ENCODE results near the gene MAP3K2. TPM values are rescaled to one million over a fixed set of nuclear protein-coding genes. Genes with fewer than 3 reads are reported as not detected.
A peak's percentile ranks its signal among the peaks of the same experiment; 100 is the strongest.

The MAP3K2 gene
- total and polyA plus RNA-seq, 4 donors = 5.9 to 46.2 (median 17.0) TPM

DNA sequence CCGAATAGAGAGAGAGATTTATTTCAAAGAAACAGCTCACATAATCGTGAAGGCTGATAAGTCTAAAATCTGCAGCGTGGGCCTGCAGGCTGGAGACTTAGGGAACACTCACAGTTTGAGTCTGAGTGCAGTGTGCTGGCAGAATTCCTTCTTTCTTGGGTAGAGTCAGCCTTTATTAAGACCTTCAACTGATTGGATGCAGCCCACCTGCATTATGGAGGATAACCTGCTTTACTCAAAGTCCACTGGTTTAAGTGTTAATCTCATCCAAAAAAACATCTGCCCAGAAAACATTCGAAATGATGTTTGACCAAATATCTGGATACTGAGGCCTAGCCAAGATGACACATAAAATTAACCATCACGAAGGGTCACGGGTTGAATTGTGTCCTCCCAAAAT, 46.7 kb upstream of the MAP3K2 start:
- Histone ChIP-seq H3K27me3 (ENCODE audit: control insufficient read depth in 4 of 4, insufficient read depth in 4 of 4, low read length in 3 of 4) (no peaks in the 10 kb centered on the region), H3K4me1 (ENCODE audit: control insufficient read depth in 4 of 4, insufficient read depth in 4 of 4, low read length in 3 of 4) (peaks cover 14 to 43% (median 16%) of the 10 kb centered on the region in 4 donors), H3K9ac (ENCODE audit: low read depth in 1 of 2, low read length in 2 of 2) (no peak overlapping the region), H3K27ac (ENCODE audit: low read depth in 1 of 2, low read length in 2 of 2) (no peak overlapping the region), H3K9me3 (ENCODE audit: control insufficient read depth in 4 of 4, low read length in 3 of 4) (peaks cover 0 to under 1% (median 0%) of the 10 kb centered on the region in 4 donors), H3K36me3 (ENCODE audit: control insufficient read depth in 4 of 4, insufficient read depth in 3 of 4, low read depth in 1 of 4, low read length in 3 of 4) (no peaks in the 10 kb centered on the region), H3K4me3 (ENCODE audit: low read depth in 1 of 3, low read length in 3 of 3) (no peak overlapping the region)
- TF ChIP-seq, protein P1, sequence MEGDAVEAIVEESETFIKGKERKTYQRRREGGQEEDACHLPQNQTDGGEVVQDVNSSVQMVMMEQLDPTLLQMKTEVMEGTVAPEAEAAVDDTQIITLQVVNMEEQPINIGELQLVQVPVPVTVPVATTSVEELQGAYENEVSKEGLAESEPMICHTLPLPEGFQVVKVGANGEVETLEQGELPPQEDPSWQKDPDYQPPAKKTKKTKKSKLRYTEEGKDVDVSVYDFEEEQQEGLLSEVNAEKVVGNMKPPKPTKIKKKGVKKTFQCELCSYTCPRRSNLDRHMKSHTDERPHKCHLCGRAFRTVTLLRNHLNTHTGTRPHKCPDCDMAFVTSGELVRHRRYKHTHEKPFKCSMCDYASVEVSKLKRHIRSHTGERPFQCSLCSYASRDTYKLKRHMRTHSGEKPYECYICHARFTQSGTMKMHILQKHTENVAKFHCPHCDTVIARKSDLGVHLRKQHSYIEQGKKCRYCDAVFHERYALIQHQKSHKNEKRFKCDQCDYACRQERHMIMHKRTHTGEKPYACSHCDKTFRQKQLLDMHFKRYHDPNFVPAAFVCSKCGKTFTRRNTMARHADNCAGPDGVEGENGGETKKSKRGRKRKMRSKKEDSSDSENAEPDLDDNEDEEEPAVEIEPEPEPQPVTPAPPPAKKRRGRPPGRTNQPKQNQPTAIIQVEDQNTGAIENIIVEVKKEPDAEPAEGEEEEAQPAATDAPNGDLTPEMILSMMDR (IDR thresholded peaks at IDR 0.05; ENCODE audit: low read depth, low read length, missing input control) = no peak
- TF ChIP-seq EGR1 (IDR thresholded peaks at IDR 0.05; ENCODE audit: low read depth in 2 of 2) (no peak), RAD21 (IDR thresholded peaks at IDR 0.05) (no peak), NR2F2 (IDR thresholded peaks at IDR 0.05) (no peak), HNF4G (IDR thresholded peaks at IDR 0.05) (no peak)
- TF ChIP-seq, protein P2, sequence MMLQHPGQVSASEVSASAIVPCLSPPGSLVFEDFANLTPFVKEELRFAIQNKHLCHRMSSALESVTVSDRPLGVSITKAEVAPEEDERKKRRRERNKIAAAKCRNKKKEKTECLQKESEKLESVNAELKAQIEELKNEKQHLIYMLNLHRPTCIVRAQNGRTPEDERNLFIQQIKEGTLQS (IDR thresholded peaks at IDR 0.05) = no peak
- TF ChIP-seq, protein P3, sequence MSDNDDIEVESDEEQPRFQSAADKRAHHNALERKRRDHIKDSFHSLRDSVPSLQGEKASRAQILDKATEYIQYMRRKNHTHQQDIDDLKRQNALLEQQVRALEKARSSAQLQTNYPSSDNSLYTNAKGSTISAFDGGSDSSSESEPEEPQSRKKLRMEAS (IDR thresholded peaks at IDR 0.05) = no peak
- TF ChIP-seq, protein P4, sequence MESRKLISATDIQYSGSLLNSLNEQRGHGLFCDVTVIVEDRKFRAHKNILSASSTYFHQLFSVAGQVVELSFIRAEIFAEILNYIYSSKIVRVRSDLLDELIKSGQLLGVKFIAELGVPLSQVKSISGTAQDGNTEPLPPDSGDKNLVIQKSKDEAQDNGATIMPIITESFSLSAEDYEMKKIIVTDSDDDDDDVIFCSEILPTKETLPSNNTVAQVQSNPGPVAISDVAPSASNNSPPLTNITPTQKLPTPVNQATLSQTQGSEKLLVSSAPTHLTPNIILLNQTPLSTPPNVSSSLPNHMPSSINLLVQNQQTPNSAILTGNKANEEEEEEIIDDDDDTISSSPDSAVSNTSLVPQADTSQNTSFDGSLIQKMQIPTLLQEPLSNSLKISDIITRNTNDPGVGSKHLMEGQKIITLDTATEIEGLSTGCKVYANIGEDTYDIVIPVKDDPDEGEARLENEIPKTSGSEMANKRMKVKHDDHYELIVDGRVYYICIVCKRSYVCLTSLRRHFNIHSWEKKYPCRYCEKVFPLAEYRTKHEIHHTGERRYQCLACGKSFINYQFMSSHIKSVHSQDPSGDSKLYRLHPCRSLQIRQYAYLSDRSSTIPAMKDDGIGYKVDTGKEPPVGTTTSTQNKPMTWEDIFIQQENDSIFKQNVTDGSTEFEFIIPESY (IDR thresholded peaks at IDR 0.05) = no peak
- 96% methylated on average over 6 of the region's 6 CpGs for WGBS
- DNase-seq (ENCODE audit: low spot score) = no peak

DNA sequence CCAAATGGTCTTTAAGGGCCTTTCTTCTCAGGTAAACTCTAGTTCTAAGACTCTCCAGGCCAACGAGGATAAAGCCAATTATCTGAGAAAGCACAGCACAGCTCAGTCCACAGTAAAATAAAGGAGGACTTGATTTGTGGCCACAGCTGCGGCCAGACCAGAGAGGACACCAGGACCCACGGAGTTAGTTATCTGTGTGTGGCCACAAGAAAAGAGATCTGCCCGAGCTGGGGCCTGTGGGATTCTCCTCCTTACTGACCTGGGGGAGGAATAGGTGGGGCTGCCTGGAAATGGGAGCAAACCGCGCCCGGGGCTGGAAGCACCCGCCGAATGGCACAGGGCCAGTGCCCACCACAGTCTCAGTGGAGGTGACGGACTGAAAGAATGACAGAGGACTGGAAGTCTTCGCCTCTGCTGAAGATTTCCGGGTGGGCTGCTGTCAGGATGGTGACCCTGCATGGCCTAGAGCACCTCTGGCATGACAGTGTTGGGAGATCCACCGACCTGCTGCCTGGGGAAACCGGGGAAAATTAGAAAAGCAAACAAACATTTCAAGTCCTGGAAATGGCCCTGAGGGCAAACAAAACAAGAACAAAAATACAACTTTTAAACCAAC, 43.7 kb upstream of the MAP3K2 start:
- TF ChIP-seq, protein P4 (IDR thresholded peaks at IDR 0.05) = no peak
- TF ChIP-seq, protein P2 (IDR thresholded peaks at IDR 0.05) = no peak
- TF ChIP-seq HNF4A (conservative IDR thresholded peaks at IDR 0.05) = peak in 1 of 2 donors; percentile 19
- peak; percentile 28 for TF ChIP-seq SP1 (IDR thresholded peaks at IDR 0.05)
- TF ChIP-seq EGR1 (IDR thresholded peaks at IDR 0.05; ENCODE audit: low read depth in 2 of 2) = no peak
- TF ChIP-seq, protein P3 (IDR thresholded peaks at IDR 0.05) = no peak
- no peak for TF ChIP-seq HNF4G (IDR thresholded peaks at IDR 0.05)
- TF ChIP-seq TAF1 (conservative IDR thresholded peaks at IDR 0.05) = no peak
- no peak for TF ChIP-seq JUND (IDR thresholded peaks at IDR 0.05)
- no peak for TF ChIP-seq FOXA2 (IDR thresholded peaks at IDR 0.05)
- no peak for TF ChIP-seq NR2F2 (IDR thresholded peaks at IDR 0.05)
- no peak for TF ChIP-seq YY1 (IDR thresholded peaks at IDR 0.05)
- no peak for TF ChIP-seq FOXA1 (IDR thresholded peaks at IDR 0.05)
- Histone ChIP-seq H3K4me1 (ENCODE audit: control insufficient read depth in 4 of 4, insufficient read depth in 4 of 4, low read length in 3 of 4) (peaks cover 0 to 17% (median 0%) of the 10 kb centered on the region in 4 donors), H3K27me3 (ENCODE audit: control insufficient read depth in 4 of 4, insufficient read depth in 4 of 4, low read length in 3 of 4) (no peaks in the 10 kb centered on the region), H3K36me3 (ENCODE audit: control insufficient read depth in 4 of 4, insufficient read depth in 3 of 4, low read depth in 1 of 4, low read length in 3 of 4) (peaks cover 0 to 18% (median 9%) of the 10 kb centered on the region in 4 donors), H3K4me3 (ENCODE audit: low read depth in 1 of 3, low read length in 3 of 3) (no peak overlapping the region), H3K9me3 (ENCODE audit: control insufficient read depth in 4 of 4, low read length in 3 of 4) (no peaks in the 10 kb centered on the region), H3K9ac (ENCODE audit: low read depth in 1 of 2, low read length in 2 of 2) (peak overlapping the region in 1 of 2 donors; percentile 60), H3K27ac (ENCODE audit: low read depth in 1 of 2, low read length in 2 of 2) (peak overlapping the region; percentile 51 to 71)
- DNase-seq (ENCODE audit: low spot score) = no peak
- 68% methylated on average over 14 of the region's 14 CpGs for WGBS

Measured in liver (tissue), 9 donors.